ENCODE measurements around the gene UBASH3A.

The UBASH3A gene

DNA sequence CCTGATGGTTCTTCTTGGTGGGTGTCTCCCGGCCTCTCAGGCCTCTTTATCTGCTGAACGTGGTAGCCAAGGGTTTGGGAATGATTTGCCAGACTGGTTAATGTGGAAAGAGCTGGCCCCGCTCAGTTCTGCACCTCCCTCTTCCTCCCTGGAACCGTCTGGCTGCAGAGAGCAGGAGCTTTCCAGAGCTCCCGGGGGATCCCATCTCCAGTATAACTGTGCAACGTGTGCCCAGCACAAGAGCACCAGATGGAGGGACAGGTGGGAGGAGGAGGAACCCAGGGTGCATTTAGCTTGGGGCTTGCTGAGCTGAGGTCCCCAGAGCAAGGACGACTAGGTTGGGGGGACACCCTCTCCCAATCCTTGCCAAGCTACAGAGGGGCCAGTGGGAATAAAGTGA is 42.4 kb upstream of the UBASH3A start:
- TF ChIP-seq, protein P1, sequence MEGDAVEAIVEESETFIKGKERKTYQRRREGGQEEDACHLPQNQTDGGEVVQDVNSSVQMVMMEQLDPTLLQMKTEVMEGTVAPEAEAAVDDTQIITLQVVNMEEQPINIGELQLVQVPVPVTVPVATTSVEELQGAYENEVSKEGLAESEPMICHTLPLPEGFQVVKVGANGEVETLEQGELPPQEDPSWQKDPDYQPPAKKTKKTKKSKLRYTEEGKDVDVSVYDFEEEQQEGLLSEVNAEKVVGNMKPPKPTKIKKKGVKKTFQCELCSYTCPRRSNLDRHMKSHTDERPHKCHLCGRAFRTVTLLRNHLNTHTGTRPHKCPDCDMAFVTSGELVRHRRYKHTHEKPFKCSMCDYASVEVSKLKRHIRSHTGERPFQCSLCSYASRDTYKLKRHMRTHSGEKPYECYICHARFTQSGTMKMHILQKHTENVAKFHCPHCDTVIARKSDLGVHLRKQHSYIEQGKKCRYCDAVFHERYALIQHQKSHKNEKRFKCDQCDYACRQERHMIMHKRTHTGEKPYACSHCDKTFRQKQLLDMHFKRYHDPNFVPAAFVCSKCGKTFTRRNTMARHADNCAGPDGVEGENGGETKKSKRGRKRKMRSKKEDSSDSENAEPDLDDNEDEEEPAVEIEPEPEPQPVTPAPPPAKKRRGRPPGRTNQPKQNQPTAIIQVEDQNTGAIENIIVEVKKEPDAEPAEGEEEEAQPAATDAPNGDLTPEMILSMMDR (IDR thresholded peaks at IDR 0.05; ENCODE audit: extremely low read depth, missing control alignments): no peak
- no peak for DNase-seq (ENCODE audit: low spot score)

DNA sequence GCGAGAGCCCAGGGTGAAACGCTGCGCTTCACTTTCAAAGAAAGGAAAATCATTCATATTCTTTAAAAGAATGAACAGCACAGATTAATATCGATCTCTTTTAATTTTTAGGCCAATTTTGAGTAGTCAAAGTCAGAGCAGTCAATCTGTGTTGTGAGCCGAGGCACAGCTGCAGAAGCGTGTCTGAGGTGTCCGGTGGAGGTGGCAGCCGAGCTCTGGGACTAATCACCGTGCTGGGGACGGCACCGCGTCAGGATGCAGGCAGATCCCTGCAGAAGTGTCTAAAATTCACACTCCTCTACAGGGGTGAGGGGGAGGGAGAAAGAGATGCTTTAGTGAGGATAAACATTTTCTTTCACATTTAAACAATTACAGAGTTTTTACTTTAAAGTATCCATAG is 41.5 kb upstream of the UBASH3A start:
- TF ChIP-seq, protein P1 (IDR thresholded peaks at IDR 0.05; ENCODE audit: extremely low read depth, missing control alignments): no peak
- DNase-seq (ENCODE audit: low spot score): no peak

DNA sequence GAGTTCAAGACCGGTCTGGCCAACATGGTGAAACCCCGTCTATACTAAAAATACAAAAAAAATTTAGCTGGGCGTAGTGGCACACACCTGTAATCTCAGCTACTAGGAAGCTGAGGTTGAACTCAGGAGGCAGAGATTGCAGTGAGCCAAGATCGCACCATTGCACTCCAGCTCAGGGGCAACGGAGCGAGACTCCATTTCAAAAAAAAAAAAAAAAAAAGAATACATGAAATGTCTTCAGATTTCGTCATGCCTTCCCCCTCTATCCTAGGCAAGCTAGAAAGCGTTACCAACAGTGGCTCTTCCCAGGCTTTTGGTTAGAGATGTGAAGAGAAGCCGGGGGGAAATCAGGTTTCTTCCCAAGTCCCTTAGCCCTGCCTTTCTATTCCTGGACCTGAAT is 41.0 kb upstream of the UBASH3A start:
- DNase-seq (ENCODE audit: low spot score): no peak
- TF ChIP-seq, protein P1 (IDR thresholded peaks at IDR 0.05; ENCODE audit: extremely low read depth, missing control alignments): no peak

DNA sequence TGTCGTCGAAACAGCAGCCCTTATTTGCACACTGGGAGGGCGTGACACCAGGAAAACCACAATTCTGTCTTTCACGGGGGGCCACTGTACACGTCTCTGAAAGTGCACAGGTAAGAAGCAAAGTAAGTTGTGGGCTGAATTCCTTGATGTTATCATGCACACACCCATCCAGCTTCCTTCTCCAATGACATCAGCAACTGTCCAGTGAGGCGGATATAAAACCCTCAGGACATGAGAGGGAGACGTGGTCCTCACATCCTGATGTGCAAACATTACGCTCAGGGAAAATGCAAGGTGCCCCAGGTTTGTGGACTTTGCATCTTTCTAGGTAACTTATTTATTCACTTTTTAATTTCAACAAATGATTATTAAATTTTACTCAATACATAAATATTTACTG is 40.4 kb upstream of the UBASH3A start:
- TF ChIP-seq, protein P1 (IDR thresholded peaks at IDR 0.05; ENCODE audit: extremely low read depth, missing control alignments): no peak
- no peak for DNase-seq (ENCODE audit: low spot score)

DNA sequence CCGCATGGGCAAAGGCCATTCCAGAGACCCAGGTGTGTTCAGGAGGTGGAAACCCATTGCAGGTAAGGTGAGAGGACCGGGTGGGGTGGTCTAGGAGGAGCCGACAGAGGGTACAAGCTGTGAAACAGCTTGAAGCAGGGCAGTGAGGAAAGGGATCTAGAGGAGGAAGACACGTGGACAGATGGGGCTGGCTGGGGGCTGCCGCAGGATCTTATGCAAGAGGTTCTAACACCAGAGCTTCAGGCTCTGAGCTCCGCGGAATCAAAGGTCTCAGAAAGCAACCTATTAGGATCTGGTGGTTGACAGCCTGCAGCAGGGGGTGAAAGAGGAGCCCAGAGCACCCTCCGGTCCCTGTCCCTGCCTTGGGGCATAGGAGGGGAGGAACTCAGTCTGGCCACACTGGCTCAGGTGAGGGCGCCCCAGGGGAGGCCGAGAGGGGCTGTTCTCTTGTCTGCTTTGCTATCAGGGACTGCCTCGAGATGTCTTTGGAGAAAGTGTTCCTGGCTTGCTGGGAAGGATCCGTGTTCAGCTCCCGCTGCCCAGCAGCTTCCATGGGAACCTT is 39.3 kb upstream of the UBASH3A start:
- TF ChIP-seq, protein P1 (IDR thresholded peaks at IDR 0.05; ENCODE audit: extremely low read depth, missing control alignments): no peak
- DNase-seq (ENCODE audit: low spot score): no peak

DNA sequence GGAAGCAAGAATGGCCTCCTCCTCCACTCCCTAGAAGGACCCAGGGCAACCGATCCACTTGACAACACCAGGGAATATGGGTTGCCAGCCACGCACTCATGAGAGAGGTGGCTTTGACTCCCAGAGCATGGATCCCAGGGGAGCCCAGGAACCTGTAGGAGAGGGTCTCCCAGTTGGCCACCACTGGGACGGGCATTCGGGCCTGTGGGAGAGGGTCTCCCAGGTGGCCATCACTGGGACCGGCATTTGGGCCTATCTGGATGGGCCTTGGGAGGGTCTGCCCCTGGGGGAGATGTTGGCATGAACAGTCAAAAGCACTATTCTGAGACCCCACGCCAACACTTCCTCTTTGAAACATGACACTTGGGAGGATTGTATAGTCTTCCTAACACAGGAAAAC is 37.9 kb upstream of the UBASH3A start:
- TF ChIP-seq, protein P1 (IDR thresholded peaks at IDR 0.05; ENCODE audit: extremely low read depth, missing control alignments): no peak
- no peak for DNase-seq (ENCODE audit: low spot score)

DNA sequence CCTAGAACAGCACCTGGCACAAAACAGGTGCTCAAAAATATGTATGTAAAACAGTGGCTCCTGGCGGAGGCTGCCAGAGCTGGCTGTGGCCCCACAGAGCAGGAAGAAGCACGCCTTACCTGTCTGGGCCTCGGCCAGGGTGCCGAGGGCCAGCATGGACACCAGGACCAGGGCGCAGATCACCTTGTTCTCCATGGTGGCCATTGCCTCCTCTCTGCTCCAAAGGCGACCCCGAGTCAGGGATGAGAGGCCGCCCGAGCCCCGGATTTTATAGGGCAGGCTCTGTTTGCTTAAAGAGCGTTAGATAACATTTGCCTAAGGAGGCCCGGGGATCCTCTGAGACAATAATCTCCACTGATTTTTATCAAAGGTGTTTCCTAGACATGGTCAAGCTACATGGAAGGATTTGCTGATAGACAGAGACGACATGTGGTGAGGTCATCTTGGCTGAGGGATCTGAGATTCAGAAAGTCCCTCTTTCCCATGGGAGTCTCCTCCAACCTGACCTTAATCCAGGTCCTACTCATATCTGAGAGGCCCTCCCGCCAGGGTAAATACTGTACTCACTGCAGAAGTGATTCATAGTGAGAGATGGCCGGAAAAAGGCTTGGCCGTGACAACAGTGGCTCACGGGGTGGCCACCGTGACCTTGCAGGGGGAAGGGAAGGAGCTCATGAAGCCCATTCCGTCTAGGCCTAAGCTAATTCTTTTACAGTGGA is 37.3 kb upstream of the UBASH3A start, which contains the start of gene TFF1:
Gene TFF1, minus strand, starts transcription at position 244 of the 719 bp plus-strand sequence. Its CDS starts 40 bp downstream, at position 204.
- TF ChIP-seq, protein P1 (IDR thresholded peaks at IDR 0.05; ENCODE audit: extremely low read depth, missing control alignments): no peak
- DNase-seq (ENCODE audit: low spot score): no peak
